Middle frontal gyrus (tissue), 1 donor: Measurements from ENCODE around the gene FABP3.

ENCODE experiments used
- DNase-seq: peaks from one replicate; pipeline ENCODE4 v3.0.0-alpha.2; 2015; ENCODE audit warnings: low spot score; ENCODE audit errors: extremely low spot score

FABP3 gene

DNA sequence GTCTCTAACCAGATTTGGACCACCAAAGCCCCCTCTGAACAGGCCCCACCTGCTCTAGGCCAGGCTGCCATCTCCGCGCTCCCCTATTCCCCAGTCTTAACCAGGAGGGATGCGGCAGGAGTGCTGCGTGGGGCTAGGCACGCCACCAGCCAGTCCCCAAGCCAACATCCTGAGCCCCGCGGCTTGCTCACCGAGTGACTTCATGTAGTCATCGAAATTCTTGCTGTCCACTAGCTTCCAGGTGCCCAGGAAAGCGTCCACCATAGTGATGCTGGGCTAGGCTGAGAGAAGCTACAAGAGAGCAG lies 173 bp downstream of the FABP3 start:
- no peak for DNase-seq

DNA sequence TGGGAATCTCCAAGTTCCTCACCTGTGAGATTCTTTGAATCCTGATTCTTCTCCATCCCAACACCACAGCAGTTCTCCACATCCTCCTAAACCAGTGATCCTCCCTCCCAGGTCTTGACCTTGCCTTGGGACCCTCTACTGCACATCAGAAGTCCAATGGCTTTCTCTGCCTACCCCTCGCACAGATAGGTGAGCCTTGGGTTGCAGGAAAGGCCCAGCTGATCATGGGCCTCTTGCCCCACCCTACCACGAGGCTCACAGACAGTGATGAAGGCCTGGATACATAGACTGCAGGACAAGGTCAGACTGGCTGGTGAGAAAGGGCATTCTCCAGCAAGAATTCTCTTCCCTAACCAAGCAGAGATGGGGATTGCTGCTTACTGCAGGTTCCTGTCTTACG lies 825 bp downstream of the FABP3 start:
- no peak for DNase-seq

DNA sequence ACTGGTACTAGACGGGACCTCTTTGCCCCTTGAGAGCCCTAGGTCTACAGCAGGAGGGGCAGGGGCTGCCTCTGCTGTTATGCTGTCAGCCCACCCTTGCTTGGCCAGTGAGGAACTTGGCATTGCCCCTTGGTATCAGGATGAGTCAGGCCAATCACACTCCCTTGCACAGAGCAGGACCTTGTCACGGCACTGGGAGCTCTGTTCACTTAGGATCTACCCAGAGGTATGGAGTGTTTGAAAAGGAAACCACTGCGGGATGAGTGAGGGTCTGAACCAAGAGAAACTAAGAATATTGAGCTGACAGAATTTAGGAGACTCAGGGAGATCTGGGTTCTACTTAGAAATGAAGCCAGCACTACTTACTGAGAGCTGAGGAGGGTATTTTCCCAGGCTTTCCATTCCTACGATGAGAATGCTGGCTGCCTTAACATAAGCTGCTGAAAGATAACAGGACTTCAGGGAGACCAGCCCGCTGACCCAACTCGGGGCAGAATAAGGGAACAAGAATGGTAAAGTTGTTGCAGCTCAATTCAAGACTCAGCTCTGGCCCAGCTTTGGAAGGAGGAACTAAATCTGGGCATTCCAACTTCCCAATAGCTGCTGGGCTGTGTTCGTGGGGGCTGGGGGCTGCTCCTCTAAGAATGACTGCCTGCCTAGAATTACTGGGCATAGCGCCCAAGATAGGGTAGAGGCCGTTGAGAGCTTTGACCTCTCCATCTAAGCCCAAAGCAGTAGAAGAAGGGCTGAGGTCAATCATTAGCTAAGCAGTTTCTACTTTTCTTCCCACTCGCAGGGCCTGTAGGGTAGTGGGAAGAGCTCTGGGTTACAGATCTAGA lies 1.5 kb downstream of the FABP3 start:
- no peak for DNase-seq

DNA sequence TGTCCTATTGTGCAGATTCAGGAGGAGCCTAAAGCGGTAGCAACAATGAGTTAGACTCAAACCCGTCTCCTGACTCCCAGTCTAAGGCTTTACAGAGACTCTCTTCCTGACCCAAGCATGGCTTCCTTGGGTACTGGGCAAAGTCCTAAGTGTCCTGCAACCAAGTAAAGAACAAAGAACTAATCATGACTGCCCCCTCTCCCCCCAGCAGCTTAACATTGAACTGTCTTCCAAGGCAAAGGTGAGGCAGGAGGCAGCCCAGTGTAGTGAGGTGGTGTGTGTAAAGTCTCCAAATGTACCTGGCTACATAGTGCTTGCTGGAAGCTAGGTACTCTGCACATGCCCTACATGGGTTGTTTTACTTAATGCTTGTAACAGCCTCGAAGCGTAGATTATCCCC lies 2.3 kb downstream of the FABP3 start:
- no peak for DNase-seq

DNA sequence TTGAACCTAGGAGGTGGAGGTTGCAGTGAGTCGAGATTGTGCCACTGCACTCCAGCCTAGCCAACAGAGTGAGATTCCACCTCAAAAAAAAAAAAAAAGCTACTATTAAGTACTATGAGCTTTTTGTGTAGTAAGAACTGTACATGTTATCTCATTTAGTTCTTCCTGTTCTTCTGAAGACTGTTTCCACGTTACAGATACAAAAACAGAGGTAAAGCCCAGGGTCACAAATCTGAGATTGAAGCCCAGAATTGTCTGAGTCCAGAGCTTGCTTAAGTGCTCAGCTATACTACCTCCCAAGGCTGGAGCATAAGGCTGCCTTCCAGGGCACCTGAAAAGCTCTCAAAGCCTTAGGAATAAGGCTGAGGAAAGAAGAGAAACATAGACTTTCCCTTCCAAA lies 2.9 kb downstream of the FABP3 start:
- no peak for DNase-seq

DNA sequence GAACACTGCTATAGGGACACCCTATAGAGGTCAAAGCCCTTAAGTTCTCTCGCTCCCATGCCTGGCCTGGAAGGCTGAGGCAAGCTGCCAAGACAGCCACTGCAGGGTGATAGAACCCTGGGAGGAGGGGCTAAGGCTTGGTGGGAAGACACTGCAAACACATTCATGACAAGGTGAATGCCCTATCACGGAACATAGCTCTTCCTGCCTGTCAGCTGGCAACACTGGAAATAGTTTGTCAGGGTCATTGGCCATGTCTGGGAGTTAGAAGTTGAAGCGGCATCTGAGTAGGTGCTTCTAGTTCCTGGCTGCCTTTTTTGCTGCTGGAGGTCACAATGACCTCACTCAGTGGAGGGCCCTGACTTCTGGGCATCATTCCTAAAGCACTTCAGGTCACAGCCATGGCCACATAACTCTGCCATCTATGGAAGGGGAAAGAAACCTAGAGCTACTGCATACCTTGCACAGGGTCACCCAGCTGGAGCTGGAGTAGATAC lies 4.2 kb downstream of the FABP3 start:
- no peak for DNase-seq

DNA sequence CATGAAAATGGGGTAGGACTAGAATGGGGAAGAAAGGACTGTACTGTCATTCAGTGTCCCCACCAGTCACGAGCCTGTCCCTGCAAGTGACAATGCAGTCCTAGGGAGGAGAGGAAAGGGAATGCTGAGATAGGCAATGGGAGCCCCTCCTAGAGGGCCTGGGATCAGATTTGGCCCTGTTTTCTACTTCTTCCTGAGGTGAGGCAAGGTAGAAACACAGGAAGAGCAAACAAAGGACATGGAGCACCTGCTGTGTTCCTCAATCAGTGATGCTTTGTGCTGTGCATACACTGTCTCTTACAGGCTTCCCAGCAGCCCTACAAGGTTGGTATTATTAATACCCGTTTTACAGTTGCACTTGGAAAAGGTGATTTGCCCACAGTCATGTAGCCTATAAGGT lies 6.1 kb downstream of the FABP3 start:
- no peak for DNase-seq

DNA sequence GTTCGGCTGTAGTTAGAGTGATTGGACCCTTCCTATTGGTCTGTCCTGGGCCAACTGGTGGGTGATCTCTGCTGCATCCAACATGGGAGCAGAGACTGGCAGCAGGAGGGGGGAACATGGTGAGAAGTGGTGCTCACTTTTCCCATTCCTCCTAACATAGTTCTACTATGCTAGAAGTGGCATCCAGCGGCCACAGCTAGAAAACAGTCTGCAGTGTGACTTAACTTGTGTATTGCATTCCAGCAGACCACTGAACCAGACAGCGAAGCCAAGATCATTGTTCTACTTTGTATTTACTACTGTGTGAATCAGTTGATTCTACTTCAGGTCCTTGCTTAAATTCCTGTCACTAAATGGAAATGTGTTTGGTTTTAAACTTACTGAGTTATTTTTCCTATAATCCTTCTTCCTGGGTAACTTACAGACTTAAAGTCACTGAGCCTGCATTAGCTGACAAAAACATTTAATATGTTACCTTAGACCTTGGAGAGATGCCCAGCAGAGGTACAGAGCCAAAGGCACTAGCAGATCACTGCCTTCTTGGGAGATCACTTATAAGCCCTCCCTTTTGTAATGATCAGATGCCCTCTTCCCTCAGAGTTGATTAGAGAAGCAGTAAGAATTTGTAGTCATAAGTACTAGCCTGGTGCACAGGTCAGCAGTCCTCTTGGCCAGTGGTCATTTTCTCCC lies 8.2 kb downstream of the FABP3 start:
- no peak for DNase-seq

DNA sequence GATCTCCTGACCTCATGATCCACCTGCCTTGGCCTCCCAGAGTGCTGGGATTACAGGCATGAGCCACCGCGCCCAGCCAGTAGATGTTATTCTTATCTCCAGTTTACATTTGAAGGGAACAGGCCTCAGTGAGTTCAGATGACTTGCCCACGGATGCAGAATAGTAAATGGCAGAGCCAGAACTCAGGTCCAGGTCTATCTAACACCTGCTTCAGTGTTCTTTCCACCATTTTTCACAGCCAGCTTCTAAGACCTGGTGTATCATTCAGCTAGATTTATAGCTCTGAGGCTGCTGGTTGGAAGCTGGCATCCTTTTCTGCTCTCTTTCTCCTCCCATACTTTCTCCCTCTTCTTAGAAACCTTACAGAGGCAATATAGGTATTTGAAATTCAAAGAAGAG lies 10.8 kb downstream of the FABP3 start:
- DNase-seq, result no peak

DNA sequence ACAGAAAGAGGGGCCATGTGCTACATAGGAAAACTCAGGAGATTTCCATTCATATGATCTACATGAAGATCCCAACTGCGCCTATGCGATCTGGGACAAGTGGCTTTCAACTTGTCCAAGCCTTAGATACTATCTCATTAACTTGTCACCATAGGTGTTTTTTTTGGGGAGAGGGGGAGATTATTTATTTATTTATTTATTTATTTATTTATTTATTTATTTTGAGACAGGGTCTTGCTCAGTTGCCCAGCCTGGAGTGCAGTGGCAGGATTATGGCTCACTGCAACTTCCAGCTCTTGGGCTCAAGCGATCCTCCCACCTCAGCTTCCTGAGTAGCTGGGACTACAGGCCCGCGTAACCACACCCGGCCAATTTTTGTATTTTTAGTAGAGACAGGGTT lies 11.3 kb downstream of the FABP3 start:
- DNase-seq, result no peak

DNA sequence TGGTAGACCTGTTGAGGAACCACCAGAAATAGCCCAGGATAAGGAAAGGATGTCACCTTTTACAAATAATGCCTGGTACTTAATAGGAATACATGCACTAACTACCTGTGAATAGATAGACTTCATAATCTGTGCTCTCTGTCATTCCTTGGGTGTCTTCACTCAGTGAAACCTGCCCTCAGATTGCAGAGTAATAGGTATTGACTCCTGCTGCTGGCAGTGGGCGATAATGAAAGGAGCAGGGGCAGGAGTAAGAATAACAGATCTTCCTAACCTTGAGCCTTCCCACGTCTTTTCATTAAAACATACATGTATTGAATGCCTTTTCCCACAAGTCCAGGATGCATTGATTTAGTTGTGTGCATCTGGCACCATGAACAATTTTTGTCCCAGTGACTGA lies 16.4 kb downstream of the FABP3 start:
- DNase-seq, result no peak

DNA sequence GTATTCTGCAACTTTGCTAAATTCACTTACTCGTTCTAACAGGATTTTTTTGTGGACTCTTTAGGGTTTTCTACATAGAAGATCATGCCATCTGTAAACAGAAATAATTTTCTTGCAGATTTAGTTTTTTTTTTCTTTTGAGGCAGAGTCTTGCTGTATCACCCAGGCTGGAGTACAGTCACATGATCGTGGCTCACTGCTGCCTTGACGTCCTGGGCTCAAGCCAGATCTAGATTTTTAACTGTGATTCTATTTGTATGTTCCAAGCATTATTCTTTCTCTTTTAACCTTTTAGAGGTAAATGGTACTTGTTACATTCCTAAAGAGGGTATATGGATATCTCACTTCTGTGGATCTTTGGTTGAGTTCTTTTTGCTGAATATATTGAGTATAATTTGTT lies 18.6 kb downstream of the FABP3 start:
- DNase-seq, result no peak

DNA sequence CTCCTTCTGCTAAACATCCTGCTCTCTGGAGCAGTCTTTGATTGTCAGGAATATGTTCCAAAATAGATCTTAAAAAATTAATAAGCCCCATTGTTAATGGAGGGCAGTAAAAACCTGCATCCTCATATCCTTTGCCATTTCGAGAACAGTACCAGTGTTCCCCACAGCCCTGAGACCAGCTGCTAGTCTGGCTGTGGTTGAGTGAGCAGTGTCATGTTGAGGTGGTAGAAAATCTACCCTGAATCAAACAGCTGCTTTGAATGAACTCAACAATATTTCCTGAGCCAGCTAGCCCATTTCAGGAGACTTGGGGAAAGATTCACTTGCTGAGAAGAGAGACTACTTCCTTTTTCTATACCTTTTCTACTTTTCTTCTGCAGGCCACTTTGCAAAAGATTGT lies 24.4 kb downstream of the FABP3 start:
- DNase-seq, result no peak

DNA sequence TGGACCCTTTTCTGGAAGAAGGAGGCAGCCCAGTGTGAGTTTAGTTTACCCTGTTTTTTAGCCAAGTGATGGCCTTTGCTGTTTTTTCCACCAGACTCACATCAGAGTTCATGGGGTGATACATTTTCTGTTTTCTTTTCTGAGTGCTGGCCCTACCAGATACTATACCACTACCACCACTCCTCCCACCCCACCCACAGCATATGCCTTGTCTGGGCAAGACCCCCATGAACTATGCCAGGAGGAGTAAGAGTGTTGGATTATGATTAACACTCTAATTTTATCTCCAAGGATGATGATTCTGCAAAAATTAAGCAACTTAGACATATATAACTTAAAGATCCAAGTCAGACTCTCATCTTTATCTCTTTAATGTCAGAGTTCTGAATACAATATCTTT lies 26.1 kb downstream of the FABP3 start:
- no peak for DNase-seq

DNA sequence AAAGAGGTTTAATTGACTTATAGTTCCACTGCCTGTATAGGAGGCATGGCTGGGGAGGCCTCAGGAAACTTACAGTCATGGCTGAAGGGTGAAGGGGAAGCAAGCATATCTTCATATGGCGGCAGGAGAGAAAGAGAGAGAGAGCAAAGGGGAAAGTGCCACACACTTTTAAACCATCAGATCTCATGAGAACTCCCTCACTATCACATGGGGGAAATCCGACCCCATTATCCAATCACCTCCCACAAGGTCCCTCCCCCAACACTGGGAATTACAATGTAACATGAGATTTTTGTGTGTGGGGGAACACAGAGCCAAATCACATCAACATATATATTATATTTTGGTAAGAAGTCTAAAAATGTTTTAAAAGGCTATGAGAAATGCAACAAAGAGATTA lies 27.2 kb downstream of the FABP3 start:
- DNase-seq, result no peak

DNA sequence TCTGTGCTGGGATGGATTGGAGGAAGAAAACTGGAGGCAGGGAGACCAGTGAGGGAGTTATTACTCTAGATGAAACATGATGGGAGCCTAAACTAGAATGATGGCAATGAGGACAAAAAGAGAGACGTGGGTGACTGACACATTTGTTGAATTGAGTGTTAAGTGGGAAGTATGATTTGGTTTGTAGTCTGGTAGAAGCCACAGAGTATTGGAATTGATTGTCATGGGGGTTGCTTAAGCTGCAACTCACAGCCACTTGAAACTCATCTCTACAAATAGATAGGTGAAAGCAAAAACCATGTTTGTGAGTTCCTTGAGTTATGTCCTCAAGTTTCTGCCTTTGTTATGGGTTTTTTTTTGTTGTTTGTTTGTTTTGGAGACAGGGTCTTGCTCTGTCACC lies 28.4 kb downstream of the FABP3 start:
- no peak for DNase-seq

DNA sequence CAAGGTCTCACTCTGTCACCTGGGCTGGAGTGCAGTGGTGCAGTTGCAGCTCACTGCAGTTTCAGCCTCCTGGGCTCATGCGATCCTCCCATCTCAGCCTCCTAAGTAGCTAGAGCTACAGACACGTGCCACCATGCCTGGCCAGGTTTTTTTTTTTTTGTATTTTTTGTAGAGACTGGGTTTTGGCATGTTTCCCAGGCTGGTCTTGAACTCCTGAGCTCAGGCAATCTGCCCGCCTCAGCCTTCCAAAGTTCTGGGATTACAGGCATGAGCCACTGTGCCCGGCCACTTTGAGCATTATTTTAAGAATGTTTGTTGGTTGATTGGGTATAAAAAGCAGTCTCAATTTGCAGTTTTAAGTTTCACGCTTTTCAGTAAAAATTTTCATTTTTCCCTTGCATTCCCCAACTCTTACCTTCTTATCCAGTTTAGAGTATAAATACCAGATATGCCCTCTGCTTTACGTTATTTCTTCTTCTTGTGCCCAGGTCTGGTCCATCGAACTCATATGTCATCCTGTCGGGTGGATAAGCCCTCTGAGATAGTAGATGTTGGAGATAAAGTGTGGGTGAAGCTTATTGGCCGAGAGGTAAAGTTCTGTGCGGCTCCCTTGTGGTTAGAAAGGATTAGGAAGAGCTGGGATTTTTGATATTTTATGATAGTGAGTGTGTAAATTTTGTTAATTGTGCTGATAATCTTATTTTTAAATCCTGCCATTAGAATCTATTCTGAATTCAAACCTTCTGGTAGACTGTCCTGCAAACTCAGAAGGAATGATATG lies 36.0 kb downstream of the FABP3 start:
- DNase-seq, result no peak

DNA sequence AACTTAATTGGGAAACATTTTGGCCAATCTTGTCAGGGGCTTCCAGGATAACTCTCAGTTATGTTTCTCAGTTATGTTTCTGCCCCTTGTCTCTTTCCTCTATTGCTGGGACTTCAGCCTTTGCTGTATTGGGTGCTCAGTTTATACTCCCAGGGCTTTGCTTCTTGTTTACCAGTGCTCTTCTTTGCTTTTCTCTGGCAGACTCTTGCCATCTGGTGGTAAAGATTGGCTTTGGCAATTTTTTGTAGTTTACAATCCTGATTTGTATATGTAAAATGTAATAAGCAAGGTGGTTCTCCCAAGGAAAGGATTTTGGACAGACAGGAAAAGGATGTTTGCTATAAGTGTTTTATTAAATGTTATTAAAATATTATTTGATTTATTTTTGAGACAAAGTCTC lies 37.9 kb downstream of the FABP3 start:
- peak; percentile 53 for DNase-seq

DNA sequence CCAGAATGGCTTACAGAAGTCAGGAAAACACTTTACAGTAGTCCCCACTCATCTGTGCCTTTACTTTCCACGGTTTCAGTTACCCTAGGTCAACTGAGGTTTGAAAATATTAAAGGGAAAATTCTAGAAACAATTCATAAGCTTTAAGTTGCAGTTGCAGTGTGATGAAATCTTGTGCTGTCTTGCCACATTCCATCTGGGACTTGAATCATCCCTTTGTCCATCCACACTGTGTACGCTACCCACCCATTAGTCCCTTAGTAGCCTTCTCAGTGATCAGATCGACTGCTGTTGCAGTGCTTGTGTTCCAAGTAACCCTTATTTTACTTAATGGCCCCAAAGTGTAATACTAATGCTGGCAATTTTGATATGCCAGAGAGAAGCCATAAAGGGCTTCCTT lies 45.5 kb downstream of the FABP3 start:
- no peak for DNase-seq

DNA sequence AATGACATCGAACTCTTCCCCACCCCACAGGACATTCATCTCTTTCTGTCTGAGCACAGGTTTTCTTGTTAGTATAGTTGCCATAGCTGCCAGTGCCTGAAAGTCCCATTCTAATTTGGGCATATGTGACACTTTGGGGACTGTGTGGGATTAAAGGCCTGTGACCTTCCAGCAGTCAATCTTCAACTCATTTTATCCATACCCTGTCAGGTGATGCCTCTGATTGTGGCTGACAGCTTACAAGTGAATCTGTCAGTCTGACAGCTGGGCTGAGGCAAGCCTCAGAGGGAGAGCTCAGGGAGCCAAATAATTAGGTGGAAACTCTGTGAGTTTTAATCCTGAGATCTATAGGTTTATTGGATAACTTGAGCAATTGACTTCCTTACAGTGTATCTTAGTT lies 46.4 kb downstream of the FABP3 start:
- no peak for DNase-seq

DNA sequence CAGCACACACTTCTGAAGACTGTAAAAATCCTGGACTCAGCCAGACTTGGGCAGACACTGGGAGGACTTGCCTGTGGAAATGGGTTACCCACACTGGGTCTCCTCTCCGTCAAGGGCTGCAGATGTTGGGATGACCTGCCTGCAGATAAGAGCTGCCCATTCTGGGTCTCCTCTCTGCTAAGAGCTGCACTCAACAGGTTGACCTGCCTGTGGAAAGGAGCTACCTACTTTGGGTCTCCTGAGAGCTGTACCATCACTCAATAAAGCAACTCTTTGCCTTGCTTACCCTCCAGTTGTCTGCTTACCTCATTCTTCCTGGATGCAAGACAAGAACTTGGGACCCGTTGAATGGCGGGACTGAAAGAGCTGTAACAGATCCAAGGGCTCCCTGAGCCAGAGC lies 47.9 kb downstream of the FABP3 start:
- DNase-seq, result no peak

DNA sequence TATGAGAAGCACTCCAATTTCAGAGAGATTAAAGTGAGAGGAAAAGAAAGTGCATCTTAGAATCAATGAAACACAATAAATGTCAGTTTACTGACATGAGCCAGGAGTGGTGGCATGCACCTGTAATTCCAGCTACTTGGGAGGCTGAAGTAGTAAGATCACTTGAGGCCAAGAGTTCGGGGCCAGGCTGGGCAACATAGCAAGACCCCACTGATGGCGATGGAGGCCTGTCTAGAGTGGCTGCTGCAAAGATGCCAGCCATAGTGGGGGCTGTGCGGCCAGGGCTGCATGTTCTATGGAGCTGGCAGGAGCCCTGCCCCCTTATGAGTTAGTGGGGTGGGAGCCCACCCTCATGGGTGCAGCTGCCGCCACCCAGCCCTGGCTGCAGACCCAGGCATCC lies 48.8 kb downstream of the FABP3 start:
- DNase-seq, result no peak
